HepG2 (cell line): ENCODE measurements around the gene RUNX2. TPM values are rescaled to one million over a fixed set of nuclear protein-coding genes. Genes with fewer than 3 reads are reported as not detected.

Experiments used
- ATAC-seq: fragments of 200-7000 bp; cut with Tn5 transposase; 3 replicates; pipeline ENCODE4 v1.9.1; 2020; ENCODE audit warnings: mild to moderate bottlenecking, moderate library complexity
- BruUV-seq: library from RNA; stranded (reverse); fragments of 400-500 nt; replicated peaks from 2 replicates; lab custom pipeline; 2021; lab: Mats Ljungman, UMichigan
- CTCF ChIA-PET: fragments of 300-600 bp; formaldehyde crosslinking; extraction: SDS; loops from one replicate; lab custom pipeline; 2021; ENCODE audit warnings: low total read pairs, inconsistent platforms, low intra/inter-chr PET ratio; lab: Yijun Ruan, JAX
- POLR2A ChIA-PET: fragments of 350-600 bp; sonication (Branson Sonifier 250); formaldehyde crosslinking; loops from one replicate; lab custom pipeline; 2020; ENCODE audit warnings: antibody characterized with exemption, inconsistent platforms; lab: Yijun Ruan, JAX
- DNase-seq: peaks from one replicate; pipeline ENCODE4 v3.0.0-alpha.2; 2015; ENCODE audit warnings: low spot score
- FAIRE-seq: peaks from 3 replicates; lab custom pipeline; 2011; peaks lifted over from hg19 to GRCh38; lab: Jason Lieb, UNC
- H2AFZ ChIP-seq: one replicate; pipeline ENCODE4 v1.6.1; 2011; ENCODE audit warnings: low read length, inconsistent platforms
- H3K27ac ChIP-seq: fragments of 300-600 bp; 3 replicates; pipeline ENCODE4 v1.8.0; 2011; ENCODE audit warnings: mixed run types, mild to moderate bottlenecking, mixed read lengths, low read length, inconsistent platforms; ENCODE audit not compliant: insufficient read depth; ENCODE audit errors: extremely low read length
- H3K27me3 ChIP-seq, 2 experiments: fragments of 200-600 bp in 1 of 2; 2 replicates in 1 of 2; 3 replicates in 1 of 2; pipeline versions ENCODE4 v1.6.0 to v1.8.0; 2011; ENCODE audit warnings: low read length in 2 of 2, mild to moderate bottlenecking in 2 of 2, moderate library complexity in 2 of 2, inconsistent platforms in 1 of 2; ENCODE audit not compliant: insufficient read depth in 2 of 2, control insufficient read depth in 1 of 2
- H3K36me3 ChIP-seq, 2 experiments: fragments of 200-600 bp in 1 of 2; replicated peaks in 1 of 2; 2 replicates in 1 of 2; 3 replicates in 1 of 2; pipeline versions ENCODE4 v1.5.1 to v1.8.0; 2011; ENCODE audit warnings: low read length in 2 of 2, inconsistent platforms in 1 of 2; ENCODE audit not compliant: insufficient read depth in 2 of 2, control insufficient read depth in 1 of 2
- H3K4me1 ChIP-seq: 2 replicates; pipeline ENCODE4 v1.5.1; 2012; ENCODE audit warnings: low read length, inconsistent platforms; ENCODE audit not compliant: insufficient read depth
- H3K4me2 ChIP-seq: 2 replicates; pipeline ENCODE4 v1.6.0; 2011; ENCODE audit warnings: low read depth, low read length, inconsistent platforms
- H3K4me3 ChIP-seq, 3 experiments: fragments of 200-600 bp in 1 of 3; sonication (generic), shearing (Covaris generic) in 1 of 3; replicated peaks in 1 of 3; 2 replicates each; pipeline ENCODE4 v1.5.1; 2011 to 2016; ENCODE audit warnings: low read length in 3 of 3, inconsistent platforms in 2 of 3, low read depth in 2 of 3, mild to moderate bottlenecking in 2 of 3, control low read depth in 1 of 3, mixed read lengths in 1 of 3; ENCODE audit not compliant: insufficient read depth in 1 of 3
- H3K79me2 ChIP-seq: one replicate; pipeline ENCODE4 v1.6.1; 2011; ENCODE audit warnings: low read length, inconsistent platforms; ENCODE audit not compliant: insufficient read depth
- H3K9ac ChIP-seq: 2 replicates; pipeline ENCODE4 v1.6.0; 2011; ENCODE audit warnings: mild to moderate bottlenecking, low read depth, low read length, inconsistent platforms; ENCODE audit not compliant: insufficient read depth
- H3K9me3 ChIP-seq: 2 replicates; pipeline ENCODE4 v1.5.1; 2012; ENCODE audit warnings: mild to moderate bottlenecking, low read length
- H4K20me1 ChIP-seq: 2 replicates; pipeline ENCODE4 v1.6.0; 2011; ENCODE audit warnings: inconsistent platforms, mild to moderate bottlenecking, low read length, moderate library complexity; ENCODE audit not compliant: insufficient read depth
- ARNT ChIP-seq: fragments of 450-650 bp; IDR thresholded peaks from 2 replicates; pipeline ENCODE4 v1.6.1; 2017
- BRD4 ChIP-seq: sonication (generic); formaldehyde crosslinking; IDR thresholded peaks from 2 replicates; pipeline ENCODE4 v1.4.0; 2020; ENCODE audit warnings: missing genetic modification reagents
- GMEB1 ChIP-seq: sonication (generic); formaldehyde crosslinking; IDR thresholded peaks from 2 replicates; pipeline ENCODE4 v1.5.1; 2020; ENCODE audit warnings: missing genetic modification reagents, mild to moderate bottlenecking, borderline replicate concordance
- HCFC1 ChIP-seq: fragments of 150-350 bp; IDR thresholded peaks from 2 replicates; pipeline ENCODE4 v1.6.1; 2014; ENCODE audit warnings: low read depth, low read length
- KLF9 ChIP-seq: IDR thresholded peaks from 2 replicates; pipeline ENCODE4 v1.6.1; 2016; ENCODE audit warnings: low read depth
- RNF219 ChIP-seq: sonication (generic); formaldehyde crosslinking; IDR thresholded peaks from 2 replicates; pipeline ENCODE4 v1.5.0; 2020; ENCODE audit warnings: mild to moderate bottlenecking, missing genetic modification reagents
- TRAFD1 ChIP-seq: sonication (generic); formaldehyde crosslinking; IDR thresholded peaks from 2 replicates; pipeline ENCODE4 v1.5.1; 2020; ENCODE audit warnings: missing genetic modification reagents, mild to moderate bottlenecking, borderline replicate concordance
- XBP1 ChIP-seq: sonication (generic); formaldehyde crosslinking; IDR thresholded peaks from 2 replicates; pipeline ENCODE4 v1.5.0; 2020; ENCODE audit warnings: missing genetic modification reagents
- ZBTB33 ChIP-seq: sonication (generic); formaldehyde crosslinking; IDR thresholded peaks from 2 replicates; pipeline ENCODE4 v1.4.0; 2020; ENCODE audit warnings: missing genetic modification reagents
- ZFP37 ChIP-seq: sonication (generic); formaldehyde crosslinking; IDR thresholded peaks from 2 replicates; pipeline ENCODE4 v1.4.0; 2020; ENCODE audit warnings: missing genetic modification reagents, borderline replicate concordance
- ZNF260 ChIP-seq: sonication (generic); formaldehyde crosslinking; IDR thresholded peaks from 2 replicates; pipeline ENCODE4 v1.4.0; 2020; ENCODE audit warnings: missing genetic modification reagents, low read depth, mild to moderate bottlenecking, borderline replicate concordance
- ZNF33A ChIP-seq: sonication (generic); formaldehyde crosslinking; IDR thresholded peaks from 2 replicates; pipeline ENCODE4 v1.5.1; 2020; ENCODE audit warnings: missing genetic modification reagents, mild to moderate bottlenecking, moderate library complexity, borderline replicate concordance
- ZNF547 ChIP-seq: sonication (generic); formaldehyde crosslinking; IDR thresholded peaks from 2 replicates; pipeline ENCODE4 v1.5.1; 2020; ENCODE audit warnings: mild to moderate bottlenecking, missing genetic modification reagents
- ZNF577 ChIP-seq: sonication (generic); formaldehyde crosslinking; IDR thresholded peaks from 2 replicates; pipeline ENCODE4 v1.4.0; 2020; ENCODE audit warnings: mild to moderate bottlenecking, low read depth, missing genetic modification reagents, borderline replicate concordance
- WGBS: methylation state at CpG from one replicate; pipeline ENCODE4 v1.1.6; 2017; ENCODE audit warnings: low lambda C conversion rate; 5-methylcytosine and 5-hydroxymethylcytosine counted together
- in situ Hi-C: cut with HindIII; loops from 2 replicates; pipeline ENCODE4 v1.10.0; 2017; ENCODE audit warnings: low pct_unique_long_range_greater_than_20kb; ENCODE audit not compliant: extremely low pct_ligation_motif_present
- intact Hi-C: fragments of 100-400 bp; cut with micrococcal nuclease; formaldehyde crosslinking; loops from one replicate; pipeline ENCODE4 v1.10.0; 2022; ENCODE audit not compliant: unreplicated experiment
- polyA plus RNA-seq, 8 experiments: library from polyadenylated mRNA; depleted of rRNA in 3 of 8; stranded (reverse) in 7 of 8; unstranded in 1 of 8; fragments of >200 nt; fragmentation: Illumina TruSeq in 4 of 8; extraction: Trizol in 4 of 8; gene quantifications; 2 replicates each; pipeline versions ENCODE4 v1.2.1 to v1.2.3, GENCODE V29; 2011 to 2016; ENCODE audit warnings: low read depth in 4 of 8, missing spikeins in 1 of 8, mixed read lengths in 1 of 8; ENCODE audit not compliant: insufficient read depth in 1 of 8
- total RNA-seq, 5 experiments: library from RNA; depleted of rRNA; stranded (reverse); fragments of >200 nt; fragmentation: Illumina TruSeq; extraction: Trizol; gene quantifications; 2 replicates each; pipeline ENCODE4 v1.2.3, GENCODE V29; 2016; ENCODE audit warnings: low read depth in 1 of 5

RUNX2 gene
- total and polyA plus RNA-seq, 2 of the 13 experiments (the other 11 are each of a cell fraction or from before 2014, with no cell fraction given), result not detected

- Histone ChIP-seq H4K20me1 (no peaks in the 10 kb centered on the region), H3K9ac (no peak overlapping the region), H3K27me3 (no peaks in the 10 kb centered on the region), H3K36me3 (no peaks in the 10 kb centered on the region), H3K27ac (no peak overlapping the region), H3K9me3 (no peaks in the 10 kb centered on the region), H2AFZ (no peak overlapping the region), H3K79me2 (no peaks in the 10 kb centered on the region), H3K4me3 (no peak overlapping the region), H3K4me2 (no peak overlapping the region), H3K4me1 (no peaks in the 10 kb centered on the region)
- in situ Hi-C loops (no loop called here), intact Hi-C loops (no loop called here)
- DNase-seq (no peak), ATAC-seq (no peak), FAIRE-seq (no peak)
- CTCF ChIA-PET, result no interaction called here
- BruUV-seq, result no TSS peak
- POLR2A ChIA-PET, result no interaction called here
- TF ChIP-seq XBP1 (CRISPR knock-in tag), result no peak
- no peak for TF ChIP-seq RNF219 (CRISPR knock-in tag)
- no peak for TF ChIP-seq KLF9 (CRISPR knock-in tag)
- no peak for TF ChIP-seq TRAFD1 (CRISPR knock-in tag)
- no peak for TF ChIP-seq HCFC1
- no peak for TF ChIP-seq ZNF547 (CRISPR knock-in tag)
- no peak for TF ChIP-seq ZNF577
- no peak for TF ChIP-seq ZFP37 (CRISPR knock-in tag)
- no peak for TF ChIP-seq ZNF33A (CRISPR knock-in tag)
- TF ChIP-seq GMEB1 (CRISPR knock-in tag), result no peak
- no peak for TF ChIP-seq BRD4 (CRISPR knock-in tag)
- no peak for TF ChIP-seq ZNF260 (CRISPR knock-in tag)
- no peak for TF ChIP-seq ARNT
- TF ChIP-seq ZBTB33 (CRISPR knock-in tag), result no peak
- WGBS, result 9% methylated on average over 5 of the region's 5 CpGs
Measured at GRCh38 chr6:45491048-45491735, 163.1 kb downstream of the RUNX2 start.
